ENCODE results near the gene GET4. TPM values are rescaled to one million over a fixed set of nuclear protein-coding genes. Genes with fewer than 3 reads are reported as not detected.

Gene GET4
- total and polyA plus RNA-seq, 12 donors: 38.3 to 190 (median 69.4) TPM

- TF ChIP-seq POLR2A (IDR thresholded peaks at IDR 0.05) (no peak), CTCF (IDR thresholded peaks at IDR 0.05) (no peak)
- intact Hi-C loops (cut with DNase I): no loop called here
- Histone ChIP-seq H3K36me3 (replicated peaks in 1 of 2) (peaks cover 0 to 56% of the 10 kb centered on the region in 2 donors), H3K27me3 (no peaks in the 10 kb centered on the region), H3K27ac (peak overlapping the region in 1 of 5 donors; percentile 15), H3K9me3 (replicated peaks in 1 of 3) (no peaks in the 10 kb centered on the region), H3K4me1 (replicated peaks in 1 of 2) (no peaks in the 10 kb centered on the region), H3K4me3 (no peak overlapping the region)
- 77 to 89% (median 85%) methylated on average over 8 of the region's 8 CpGs for WGBS, 4 donors
- DNase-seq: peak in 1 of 7 donors; percentile 78
These were observed 33.8 kb upstream of the GET4 start for GRCh38 chr7:842431-843031.

GRCh38 chr7:843230-843629 is 33.1 kb upstream of the GET4 start:
- Histone ChIP-seq H3K27me3 (no peaks in the 10 kb centered on the region), H3K4me3 (no peak overlapping the region), H3K9me3 (replicated peaks in 1 of 3) (no peaks in the 10 kb centered on the region), H3K27ac (no peak overlapping the region), H3K36me3 (replicated peaks in 1 of 2) (peaks cover 0 to 53% of the 10 kb centered on the region in 2 donors), H3K4me1 (replicated peaks in 1 of 2) (no peaks in the 10 kb centered on the region)
- no peak for DNase-seq
- TF ChIP-seq CTCF (IDR thresholded peaks at IDR 0.05): no peak
- TF ChIP-seq POLR2A (IDR thresholded peaks at IDR 0.05): no peak
- WGBS, 4 donors: 91 to 95% (median 94%) methylated on average over 17 of the region's 17 CpGs
- intact Hi-C loops (cut with DNase I): no loop called here

GRCh38 chr7:844043-844442 is 32.3 kb upstream of the GET4 start:
- no peak overlapping the region for H3K4me3 ChIP-seq
- no peak for DNase-seq
- H3K36me3 ChIP-seq (replicated peaks in 1 of 2): peaks cover 0 to 53% of the 10 kb centered on the region in 2 donors
- H3K4me1 ChIP-seq (replicated peaks in 1 of 2): no peaks in the 10 kb centered on the region
- TF ChIP-seq POLR2A (IDR thresholded peaks at IDR 0.05) (no peak), CTCF (IDR thresholded peaks at IDR 0.05) (no peak)
- no peak overlapping the region for H3K27ac ChIP-seq
- no peaks in the 10 kb centered on the region for H3K27me3 ChIP-seq
- H3K9me3 ChIP-seq (replicated peaks in 1 of 3): no peaks in the 10 kb centered on the region
- 81 to 94% (median 85%) methylated on average over 5 to 14 of the region's 14 CpGs for WGBS, 4 donors
- intact Hi-C loops (cut with DNase I): no loop called here

GRCh38 chr7:844514-844913 is 31.8 kb upstream of the GET4 start:
- H3K27ac ChIP-seq: no peak overlapping the region
- peaks cover 0 to 56% of the 10 kb centered on the region in 2 donors for H3K36me3 ChIP-seq (replicated peaks in 1 of 2)
- no peaks in the 10 kb centered on the region for H3K27me3 ChIP-seq
- H3K4me3 ChIP-seq: no peak overlapping the region
- no peak for DNase-seq
- H3K4me1 ChIP-seq (replicated peaks in 1 of 2): no peaks in the 10 kb centered on the region
- intact Hi-C loops (cut with DNase I): no loop called here
- WGBS, 4 donors: 92 to 97% (median 96%) methylated on average over 6 to 15 of the region's 15 CpGs
- TF ChIP-seq POLR2A (IDR thresholded peaks at IDR 0.05) (no peak), CTCF (IDR thresholded peaks at IDR 0.05) (no peak)
- no peaks in the 10 kb centered on the region for H3K9me3 ChIP-seq (replicated peaks in 1 of 3)

All from adrenal gland (tissue), 12 donors.